Stomach (tissue), 9 donors: ENCODE results near the gene INPP4B. TPM values are rescaled to one million over a fixed set of nuclear protein-coding genes. Genes with fewer than 3 reads are reported as not detected.

Source experiments
- DNase-seq, 2 donors: peaks; one replicate each; pipeline versions ENCODE4 v3.0.0 to v3.0.0-alpha.2; 2013 to 2019
- H3K27ac ChIP-seq, 5 donors: fragments of 200-600 bp in 4 of 5; sonication (generic) in 4 of 5; one replicate each; pipeline ENCODE4 v1.5.1; 2013 to 2019; ENCODE audit warnings: mild to moderate bottlenecking in 1 of 5, moderate library complexity in 1 of 5
- H3K27me3 ChIP-seq, 3 donors: fragments of 200-600 bp; sonication (generic); one replicate each; pipeline ENCODE4 v1.5.1; 2017 to 2019; ENCODE audit warnings: mixed run types in 1 of 3
- H3K36me3 ChIP-seq, 4 donors: fragments of 200-600 bp; sonication (generic); 1 replicate in 3 of 4; 2 replicates in 1 of 4; pipeline ENCODE4 v1.5.1; 2016 to 2019
- H3K4me1 ChIP-seq, 4 donors: fragments of 200-600 bp; sonication (generic); one replicate each; pipeline ENCODE4 v1.5.1; 2016 to 2019
- H3K4me3 ChIP-seq, 4 donors: fragments of 200-600 bp; sonication (generic) in 3 of 4; one replicate each; pipeline ENCODE4 v1.5.1; 2016 to 2019; ENCODE audit warnings: mild to moderate bottlenecking in 1 of 4
- H3K9me3 ChIP-seq, 4 donors: fragments of 200-600 bp; sonication (generic); one replicate each; pipeline ENCODE4 v1.5.1; 2016 to 2019
- CTCF ChIP-seq, 7 experiments: fragments of 450-650 bp in 4 of 7; fragments of 200-600 bp in 3 of 7; sonication (generic) in 3 of 7; IDR thresholded peaks; one replicate each; pipeline ENCODE4 v1.5.1; 2016 to 2019; ENCODE audit warnings: antibody characterized with exemption in 7 of 7, control low read depth in 2 of 7, mild to moderate bottlenecking in 1 of 7
- EP300 ChIP-seq: sonication (generic); formaldehyde crosslinking; IDR thresholded peaks from one replicate; pipeline ENCODE4 v1.6.1; 2017; ENCODE audit warnings: antibody characterized with exemption
- POLR2A ChIP-seq, 4 donors: fragments of 450-650 bp; IDR thresholded peaks; one replicate each; pipeline ENCODE4 v1.6.1; 2016; ENCODE audit warnings: antibody characterized with exemption in 4 of 4, control low read depth in 2 of 4, mild to moderate bottlenecking in 1 of 4, moderate library complexity in 1 of 4
- POLR2AphosphoS5 ChIP-seq, 3 donors: sonication (generic); formaldehyde crosslinking; IDR thresholded peaks; one replicate each; pipeline ENCODE4 v1.6.1; 2016; ENCODE audit warnings: antibody characterized with exemption in 3 of 3
- WGBS, 5 donors: extraction: QIAGEN DNeasy Blood & Tissue Kit in 3 of 5; methylation state at CpG; one replicate each; pipeline versions ENCODE4 v1.1.5 to v1.1.7; 2013 to 2018; 5-methylcytosine and 5-hydroxymethylcytosine counted together
- intact Hi-C: fragments of 100-400 bp; cut with DNase I; formaldehyde crosslinking; loops from one replicate; pipeline ENCODE4 v1.15.1; 2023; ENCODE audit warnings: low total_unique reads
- polyA plus RNA-seq, 3 donors: library from polyadenylated mRNA; stranded (reverse); fragments of 200-250 nt; gene quantifications; one replicate each; pipeline ENCODE4 v1.2.3, GENCODE V29; 2013
- total RNA-seq, 5 donors: library from RNA; depleted of rRNA; stranded (reverse); fragments of >200 nt; gene quantifications; one replicate each; pipeline versions ENCODE4 v1.1.0 to v1.2.3, GENCODE V29; 2014 to 2016
- donor health status: healthy with polysubstance abuse.
- donor health status: Bipolar disorder and iron deficiency.
- donor health status: healthy.

INPP4B gene
- total and polyA plus RNA-seq, 8 donors, result 1.4 to 96.9 (median 11.7) TPM

GRCh38 chr4:142272452-142272851 is 573.6 kb downstream of the INPP4B start:
- intact Hi-C loops, result no loop called here
- H3K27ac ChIP-seq, result no peak overlapping the region
- no peaks in the 10 kb centered on the region for H3K27me3 ChIP-seq
- no peaks in the 10 kb centered on the region for H3K36me3 ChIP-seq
- H3K4me1 ChIP-seq, result no peaks in the 10 kb centered on the region
- TF ChIP-seq EP300, result no peak
- DNase-seq, result no peak
- H3K9me3 ChIP-seq, result no peaks in the 10 kb centered on the region
- H3K4me3 ChIP-seq, result no peak overlapping the region

- no peak overlapping the region for H3K4me3 ChIP-seq
Observed at GRCh38 chr4:142271832-142272231, 574.3 kb downstream of the INPP4B start.

GRCh38 chr4:142267101-142267500 is 579.0 kb downstream of the INPP4B start:
- no peak for DNase-seq
- intact Hi-C loops, result no loop called here
- TF ChIP-seq CTCF (IDR thresholded peaks at IDR 0.05), result no peak
- no peak for TF ChIP-seq EP300
- no peak for TF ChIP-seq POLR2A (IDR thresholded peaks at IDR 0.05)
- TF ChIP-seq POLR2AphosphoS5 (IDR thresholded peaks at IDR 0.05), result no peak
- Histone ChIP-seq H3K4me1 (peaks cover 0 to 22% (median 10%) of the 10 kb centered on the region in 4 donors), H3K36me3 (no peaks in the 10 kb centered on the region), H3K27ac (no peak overlapping the region), H3K27me3 (no peaks in the 10 kb centered on the region), H3K4me3 (no peak overlapping the region), H3K9me3 (no peaks in the 10 kb centered on the region)
- WGBS, 5 donors, result 68 to 87% (median 79%) methylated on average over 3 of the region's 3 CpGs

More at GRCh38 chr4:142271832-142272231, 574.3 kb downstream of the INPP4B start:
- H3K4me1 ChIP-seq, result no peaks in the 10 kb centered on the region
- WGBS, 5 donors, result 63 to 67% (median 65%) methylated on average over 3 of the region's 3 CpGs
- no peak overlapping the region for H3K27ac ChIP-seq
- H3K36me3 ChIP-seq, result no peaks in the 10 kb centered on the region
- H3K27me3 ChIP-seq, result no peaks in the 10 kb centered on the region
- no peaks in the 10 kb centered on the region for H3K9me3 ChIP-seq
- DNase-seq, result no peak
- no peak for TF ChIP-seq CTCF (IDR thresholded peaks at IDR 0.05)
- no peak for TF ChIP-seq POLR2A (IDR thresholded peaks at IDR 0.05)
- TF ChIP-seq POLR2AphosphoS5 (IDR thresholded peaks at IDR 0.05), result no peak
- intact Hi-C loops, result no loop called here

GRCh38 chr4:142265946-142266345 is 580.2 kb downstream of the INPP4B start:
- Histone ChIP-seq H3K4me1 (peaks cover 0 to 22% (median 10%) of the 10 kb centered on the region in 4 donors), H3K36me3 (no peaks in the 10 kb centered on the region), H3K27ac (peak overlapping the region in 2 of 5 donors; percentile 19 to 56), H3K27me3 (no peaks in the 10 kb centered on the region), H3K4me3 (no peak overlapping the region), H3K9me3 (no peaks in the 10 kb centered on the region)
- TF ChIP-seq CTCF (IDR thresholded peaks at IDR 0.05), result no peak
- intact Hi-C loops, result no loop called here
- 86 to 95% (median 90%) methylated on average over 2 of the region's 2 CpGs for WGBS, 5 donors
- DNase-seq, result no peak

- WGBS, 5 donors, result 21 to 31% (median 24%) methylated on average over 3 of the region's 3 CpGs
- TF ChIP-seq CTCF (IDR thresholded peaks at IDR 0.05) (no peak), POLR2AphosphoS5 (IDR thresholded peaks at IDR 0.05) (peak in 1 of 3 donors; percentile 52)
- Histone ChIP-seq H3K9me3 (no peaks in the 10 kb centered on the region), H3K27me3 (no peaks in the 10 kb centered on the region), H3K27ac (peak overlapping the region in 2 of 5 donors; percentile 19 to 56), H3K36me3 (no peaks in the 10 kb centered on the region), H3K4me1 (peaks cover 0 to 22% (median 10%) of the 10 kb centered on the region in 4 donors), H3K4me3 (no peak overlapping the region)
- intact Hi-C loops, result no loop called here
- DNase-seq, result peak in 1 of 2 donors; percentile 33
Observed at GRCh38 chr4:142265536-142265935, 580.6 kb downstream of the INPP4B start.
